Mucosa of stomach (tissue), 1 donor: Measurements from ENCODE around the gene ZNF709.
"Not testable (repeated sequence)": the region's sequence is repeated elsewhere in the genome, so short reads cannot be mapped to it uniquely, and the experiment has no call there.

ENCODE experiments used
- H3K27me3 ChIP-seq: one replicate; pipeline ENCODE4 v1.7.0; 2013; ENCODE audit warnings: mild to moderate bottlenecking, low read length; ENCODE audit not compliant: control insufficient read depth, insufficient read depth
- H3K36me3 ChIP-seq: one replicate; pipeline ENCODE4 v1.7.0; 2013; ENCODE audit warnings: low read length; ENCODE audit not compliant: control insufficient read depth, insufficient read depth
- H3K4me1 ChIP-seq: one replicate; pipeline ENCODE4 v1.7.0; 2013; ENCODE audit warnings: mild to moderate bottlenecking, low read length; ENCODE audit not compliant: control insufficient read depth, insufficient read depth
- H3K4me3 ChIP-seq: one replicate; pipeline ENCODE4 v1.7.0; 2013; ENCODE audit warnings: low read length
- H3K9ac ChIP-seq: one replicate; pipeline ENCODE4 v1.7.0; 2013; ENCODE audit warnings: mild to moderate bottlenecking, low read length, moderate library complexity
- H3K9me3 ChIP-seq: one replicate; pipeline ENCODE4 v1.7.0; 2013; ENCODE audit warnings: mild to moderate bottlenecking, low read length, moderate library complexity; ENCODE audit not compliant: control insufficient read depth
- donor health status: Pancreatic carcinoma.

Gene ZNF709

GRCh38 chr19:12440541-12441316 lies 43.9 kb downstream of the ZNF709 start, which contains the start of gene ZNF443:
Gene ZNF443 (minus strand): TSS chr19:12441021. CDS start chr19:12440914, 107 bp downstream.
- Histone ChIP-seq H3K4me3 (peak within 1 kb of the TSS; percentile 15), H3K9me3 (no peaks in the 10 kb centered on the region), H3K36me3 (no peaks in the 10 kb centered on the region), H3K9ac (peak within 1 kb of the TSS; percentile 72), H3K27me3 (no peaks in the 10 kb centered on the region), H3K4me1 (no peaks in the 10 kb centered on the region)

GRCh38 chr19:12439686-12440540 lies 44.7 kb downstream of the ZNF709 start:
- not testable (repeated sequence) for H3K9me3 ChIP-seq, H3K4me1 ChIP-seq, H3K36me3 ChIP-seq, H3K27me3 ChIP-seq
- H3K4me3 ChIP-seq, result peak overlapping the region; percentile 15
- peak overlapping the region; percentile 72 for H3K9ac ChIP-seq

- H3K9ac ChIP-seq, H3K36me3 ChIP-seq, H3K27me3 ChIP-seq, H3K9me3 ChIP-seq, H3K4me1 ChIP-seq, H3K4me3 ChIP-seq: not testable (repeated sequence)
Measured at GRCh38 chr19:12430726-12431299, 53.8 kb downstream of the ZNF709 start.

GRCh38 chr19:12425888-12426274 lies 58.7 kb downstream of the ZNF709 start:
- Histone ChIP-seq H3K4me3 (no peak overlapping the region), H3K9ac (no peak overlapping the region), H3K9me3 (no peaks in the 10 kb centered on the region), H3K4me1 (no peaks in the 10 kb centered on the region), H3K36me3 (peaks cover 5% of the 10 kb centered on the region), H3K27me3 (no peaks in the 10 kb centered on the region)

- no peaks in the 10 kb centered on the region for H3K9me3 ChIP-seq
- H3K36me3 ChIP-seq, result peaks cover 2% of the 10 kb centered on the region
- H3K4me1 ChIP-seq, result no peaks in the 10 kb centered on the region
- no peaks in the 10 kb centered on the region for H3K27me3 ChIP-seq
- no peak overlapping the region for H3K4me3 ChIP-seq
- H3K9ac ChIP-seq, result no peak overlapping the region
Measured at GRCh38 chr19:12425236-12425887, 59.3 kb downstream of the ZNF709 start.

- H3K4me3 ChIP-seq, H3K27me3 ChIP-seq, H3K4me1 ChIP-seq, H3K9me3 ChIP-seq, H3K36me3 ChIP-seq, H3K9ac ChIP-seq: not testable (repeated sequence)
Measured at GRCh38 chr19:12417273-12417672, 67.3 kb downstream of the ZNF709 start.

- Histone ChIP-seq H3K4me3 (no peak overlapping the region), H3K9ac (no peak overlapping the region), H3K9me3 (no peaks in the 10 kb centered on the region), H3K36me3 (no peaks in the 10 kb centered on the region), H3K4me1 (no peaks in the 10 kb centered on the region), H3K27me3 (no peaks in the 10 kb centered on the region)
Measured at GRCh38 chr19:12411893-12412292, 72.7 kb downstream of the ZNF709 start.
